Measurements from ENCODE around the gene EPX.
"Not testable (repeated sequence)": the region's sequence is repeated elsewhere in the genome, so short reads cannot be mapped to it uniquely, and the experiment has no call there.

Gene EPX

GRCh38 chr17:58192612-58193011, at the start of gene EPX:
EPX (plus strand) TSS chr17:58192726; CDS start chr17:58192847, 121 bp downstream.
- no peak for DNase-seq

GRCh38 chr17:58143335-58143734, 49.2 kb upstream of the EPX start:
- DNase-seq, result not testable (repeated sequence)

DNA sequence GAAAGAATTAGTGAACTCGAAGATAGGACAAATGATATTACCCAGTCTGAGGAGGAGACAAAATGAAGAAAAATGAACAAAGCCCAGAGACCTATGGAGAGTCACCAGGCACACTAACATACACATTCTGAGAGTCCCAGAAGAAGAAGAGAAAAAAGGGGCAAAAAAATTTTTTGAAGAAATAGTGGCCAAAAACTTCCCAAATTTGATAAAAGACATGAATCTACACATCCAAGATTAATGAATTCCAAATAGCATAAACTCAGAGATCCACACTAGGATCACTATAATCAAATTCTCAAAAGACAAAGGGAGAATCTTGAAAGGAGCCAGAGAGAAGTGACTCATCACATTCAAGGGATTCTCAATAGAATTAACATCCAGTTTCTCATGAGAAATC, 47.7 kb upstream of the EPX start:
- DNase-seq, result no peak

DNA sequence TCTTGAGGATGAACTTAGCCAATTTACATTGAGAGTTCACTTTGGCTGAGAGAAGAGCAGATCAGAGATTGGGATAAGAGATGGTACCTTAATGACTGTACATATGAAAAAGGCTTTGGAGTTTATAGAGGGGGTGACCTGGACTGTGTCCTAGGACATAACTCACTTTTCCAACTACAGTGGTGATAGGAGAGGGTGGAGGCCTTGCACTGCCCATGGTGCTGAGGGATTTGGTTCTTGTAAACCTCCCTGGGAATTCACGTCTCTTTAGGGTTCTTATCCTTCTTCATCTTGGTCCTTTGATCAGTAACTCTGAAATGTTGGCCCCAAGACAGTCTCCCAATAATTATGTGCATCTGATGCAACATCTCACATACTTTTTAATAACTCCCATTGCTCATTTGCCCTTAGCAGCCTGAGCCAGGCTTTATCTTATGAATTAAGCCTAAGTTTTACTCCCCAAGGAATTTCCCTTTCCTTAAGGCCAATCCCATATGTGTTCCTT, 44.5 kb upstream of the EPX start, which contains the start of gene OR4D1:
OR4D1 (plus strand) TSS at position 455 of the 505 bp plus-strand sequence. CDS start 6,770 bp downstream, outside the sequence.
- no peak for DNase-seq

- DNase-seq, result no peak
Measured at GRCh38 chr17:58148609-58149008, 43.9 kb upstream of the EPX start.

- DNase-seq, result no peak
Measured at GRCh38 chr17:58150394-58150793, 42.1 kb upstream of the EPX start.

GRCh38 chr17:58153046-58153445, 39.5 kb upstream of the EPX start:
- DNase-seq, result no peak

DNA sequence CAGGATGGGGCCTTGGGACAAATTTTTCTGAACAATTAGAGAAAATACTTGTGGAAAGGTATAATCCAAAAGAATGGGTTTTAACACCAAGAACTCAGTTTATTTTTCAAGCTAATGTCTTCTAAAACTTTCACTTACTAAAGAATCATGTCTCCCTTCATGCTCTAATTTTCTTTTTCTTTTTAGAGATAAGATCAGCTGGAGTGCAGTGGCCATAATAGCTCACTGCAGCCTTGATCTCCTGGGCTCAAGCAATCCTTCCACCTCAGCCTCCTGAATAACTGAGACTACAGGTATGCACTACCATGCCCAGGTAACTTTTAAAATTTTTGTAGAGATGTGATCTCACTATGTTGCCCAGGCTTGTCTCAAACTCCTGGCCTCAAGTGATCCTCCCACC, 38.9 kb upstream of the EPX start:
- DNase-seq, result no peak

GRCh38 chr17:58156839-58157803, 35.4 kb upstream of the EPX start:
- DNase-seq, result no peak

GRCh38 chr17:58158181-58158580, 34.3 kb upstream of the EPX start:
- DNase-seq, result no peak

- no peak for DNase-seq
Measured at GRCh38 chr17:58161566-58161965, 31.0 kb upstream of the EPX start.

- no peak for DNase-seq
Measured at GRCh38 chr17:58165981-58166380, 26.5 kb upstream of the EPX start.

DNA sequence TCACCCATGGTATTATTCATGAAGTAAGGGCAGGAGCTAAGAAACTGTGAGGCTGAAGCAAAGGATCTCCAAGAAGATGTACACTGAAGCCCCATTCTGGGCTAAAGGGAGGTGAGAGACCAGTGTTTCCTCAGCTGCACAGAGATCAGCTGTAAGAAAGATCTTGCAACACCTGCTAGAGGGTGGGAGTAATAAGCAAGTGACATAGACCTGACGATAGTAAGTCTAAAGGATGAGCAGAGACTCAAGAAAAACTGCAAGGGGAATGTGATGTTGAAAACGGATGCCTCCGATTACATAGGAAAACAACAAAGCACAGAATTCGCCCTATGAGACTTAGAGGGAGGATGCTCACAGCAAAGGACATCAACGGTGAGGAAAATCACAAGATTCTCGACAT, 25.8 kb upstream of the EPX start, which contains the start of gene OR4D2:
OR4D2 (plus strand) TSS at position 301 of the 400 bp plus-strand sequence. CDS start 2,674 bp downstream, outside the sequence.
- no peak for DNase-seq

DNA sequence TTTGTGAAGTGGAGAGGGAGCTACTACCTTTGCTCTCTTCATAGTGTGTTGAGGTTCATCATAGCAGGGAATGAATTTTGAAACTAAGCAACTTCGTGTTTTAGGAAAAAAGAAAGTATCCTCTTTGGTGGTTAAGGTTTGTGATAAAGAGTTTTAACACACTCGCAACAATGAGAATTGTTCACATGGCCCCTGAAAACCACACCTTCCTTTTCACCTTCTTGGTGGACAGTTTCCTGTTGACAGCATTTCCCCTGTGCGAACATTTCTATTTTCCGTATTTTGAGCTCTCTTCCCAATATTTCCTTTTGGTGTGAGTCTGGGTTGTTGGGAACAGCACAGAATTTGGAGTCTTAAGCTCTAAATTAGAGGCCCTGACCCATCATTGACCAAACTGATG, 21.9 kb upstream of the EPX start:
- DNase-seq, result no peak

GRCh38 chr17:58172369-58173071, 20.0 kb upstream of the EPX start:
- no peak for DNase-seq

DNA sequence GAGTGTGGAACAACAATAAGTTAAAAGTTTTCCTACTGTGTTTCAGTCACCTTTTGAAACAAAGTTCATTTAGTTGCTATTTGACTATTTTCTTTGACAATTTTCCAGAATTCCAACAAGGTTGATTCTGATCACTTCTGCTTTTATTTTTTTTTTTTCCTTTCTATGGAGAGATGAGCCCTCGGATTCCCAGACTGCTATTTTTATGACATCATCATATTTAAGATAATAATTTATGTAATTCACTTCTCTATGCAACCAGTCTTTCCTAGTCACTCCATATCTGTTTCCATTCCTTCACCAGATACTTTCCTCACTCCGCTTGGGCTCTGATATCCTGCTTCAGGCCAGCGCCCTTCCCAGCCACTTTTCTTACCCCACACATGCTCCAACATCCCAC, 17.7 kb upstream of the EPX start:
- DNase-seq, result no peak

- no peak for DNase-seq
Measured at GRCh38 chr17:58176200-58176599, 16.3 kb upstream of the EPX start.

DNA sequence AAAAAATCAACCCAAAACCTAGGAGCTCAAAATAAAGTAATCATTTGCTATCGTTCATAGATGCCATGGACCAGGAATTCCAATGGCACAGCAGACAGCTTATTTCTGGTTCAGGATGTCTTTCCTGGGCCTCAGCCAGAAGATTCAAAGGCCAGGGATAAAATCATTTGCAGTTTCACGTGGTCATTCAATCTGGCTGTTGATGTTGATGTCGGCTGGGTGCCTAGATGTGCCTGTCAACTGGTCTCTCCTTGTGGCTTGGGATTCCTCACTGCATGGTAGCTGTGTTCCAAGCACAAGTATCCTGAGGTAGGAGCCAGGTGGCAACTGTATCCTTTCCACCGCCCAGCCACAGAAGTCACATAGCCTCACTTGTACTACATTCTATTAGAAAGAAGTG, 10.7 kb upstream of the EPX start:
- DNase-seq, result no peak

GRCh38 chr17:58183514-58183913, 9.0 kb upstream of the EPX start:
- no peak for DNase-seq

GRCh38 chr17:58184308-58184985, 8.1 kb upstream of the EPX start:
- DNase-seq, result no peak

- no peak for DNase-seq
Measured at GRCh38 chr17:58184986-58185761, 7.4 kb upstream of the EPX start.

DNA sequence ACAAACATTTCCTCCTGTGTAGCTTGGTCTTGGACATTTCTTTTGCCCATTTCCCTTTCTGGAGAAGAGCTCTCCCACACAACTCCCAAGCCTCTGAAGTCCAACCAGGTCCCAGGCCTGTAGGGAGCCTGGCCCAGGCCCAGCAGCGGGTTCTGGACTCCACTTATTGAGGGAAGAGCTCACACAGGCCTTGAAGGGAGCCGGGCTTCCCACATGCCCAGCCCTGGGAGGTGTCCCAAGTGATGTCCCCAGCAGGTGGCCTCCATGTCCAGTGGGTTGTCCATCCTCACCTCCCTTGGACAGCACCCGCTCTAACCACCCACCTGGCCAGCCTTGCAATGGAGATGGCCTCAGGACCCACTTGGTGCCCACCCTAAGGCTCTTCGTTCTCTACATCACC, 5.9 kb upstream of the EPX start:
- DNase-seq, result no peak

Data from amniotic stem cell (primary cell).